Fibroblast of the conjunctiva (primary cell): ENCODE results near the gene DOK3.

Experiments
- DNase-seq: peaks from one replicate; pipeline ENCODE4 v3.0.0-alpha.2; 2010; ENCODE audit warnings: low read depth

The DOK3 gene

DNA sequence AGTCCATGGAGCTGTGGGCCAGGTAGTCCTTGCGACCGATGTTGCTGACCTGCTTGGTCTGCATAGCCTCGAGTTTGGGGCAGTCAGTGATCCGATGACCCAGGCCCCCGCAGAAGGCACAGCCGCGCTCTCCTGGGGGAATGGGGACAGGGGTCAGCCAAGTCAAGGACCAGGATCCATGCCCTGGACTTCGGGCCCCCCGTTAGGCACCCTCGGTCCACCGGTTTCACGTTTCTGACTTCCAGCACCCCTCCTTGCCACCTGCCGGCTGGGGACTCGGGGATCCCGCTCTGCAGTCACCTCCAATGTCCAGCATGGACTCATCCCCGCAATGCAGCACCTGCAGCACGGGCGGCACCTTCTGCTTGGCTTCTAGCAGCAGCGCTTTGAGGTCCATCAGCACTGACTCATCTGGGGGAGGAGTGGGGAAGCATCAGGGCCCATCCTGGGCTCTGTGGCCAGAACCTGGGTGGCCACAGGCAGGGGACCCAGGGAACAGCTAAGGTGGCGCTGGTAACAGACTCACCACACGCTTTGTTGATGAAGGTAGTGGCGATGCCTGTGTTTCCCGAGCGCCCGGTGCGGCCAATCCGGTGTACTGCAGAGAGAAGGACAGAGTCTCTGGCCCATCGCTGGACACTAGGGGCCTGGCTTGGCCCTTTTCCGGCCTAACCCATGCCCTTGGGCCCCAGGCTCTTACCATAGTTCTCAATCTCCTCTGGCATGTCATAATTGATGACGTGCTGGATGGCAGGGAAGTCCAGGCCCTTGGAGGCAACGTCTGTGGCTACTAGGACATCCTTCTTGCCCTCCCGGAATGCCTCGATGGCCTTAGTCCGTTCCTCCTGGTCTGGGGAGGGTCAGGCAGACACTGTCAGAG, 2.4 kb upstream of the DOK3 start:
- no peak for DNase-seq

- DNase-seq: no peak
These were observed 1.6 kb upstream of the DOK3 start for GRCh38 chr5:177511181-177511580.

DNA sequence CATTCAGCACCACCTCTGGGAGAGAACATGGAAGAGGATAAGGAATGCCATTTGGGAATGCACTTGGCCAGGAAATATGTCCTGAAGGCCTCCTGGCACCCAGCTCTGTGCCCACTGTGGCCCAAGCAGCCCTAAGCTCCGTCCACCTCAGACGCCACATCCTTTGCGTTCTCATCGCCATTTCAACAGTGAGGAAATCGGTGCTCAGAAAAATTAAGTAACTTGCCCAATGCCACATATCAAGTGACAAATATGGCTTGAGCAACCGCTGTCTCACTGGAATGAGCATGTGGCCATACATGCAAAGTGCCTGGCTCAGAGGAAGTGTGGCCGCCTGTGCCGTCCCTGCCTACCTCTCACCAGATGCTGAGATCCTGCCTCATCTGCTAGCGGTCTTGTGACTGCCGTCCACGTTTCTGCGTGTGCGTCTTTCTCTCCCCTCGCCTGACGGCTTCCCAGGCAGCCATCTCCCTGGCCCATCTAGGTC, 984 bp upstream of the DOK3 start:
- DNase-seq: no peak

- no peak for DNase-seq
These were observed 453 bp upstream of the DOK3 start for GRCh38 chr5:177509991-177510566.

GRCh38 chr5:177508837-177509236, 789 bp downstream of the DOK3 start:
- no peak for DNase-seq

DNA sequence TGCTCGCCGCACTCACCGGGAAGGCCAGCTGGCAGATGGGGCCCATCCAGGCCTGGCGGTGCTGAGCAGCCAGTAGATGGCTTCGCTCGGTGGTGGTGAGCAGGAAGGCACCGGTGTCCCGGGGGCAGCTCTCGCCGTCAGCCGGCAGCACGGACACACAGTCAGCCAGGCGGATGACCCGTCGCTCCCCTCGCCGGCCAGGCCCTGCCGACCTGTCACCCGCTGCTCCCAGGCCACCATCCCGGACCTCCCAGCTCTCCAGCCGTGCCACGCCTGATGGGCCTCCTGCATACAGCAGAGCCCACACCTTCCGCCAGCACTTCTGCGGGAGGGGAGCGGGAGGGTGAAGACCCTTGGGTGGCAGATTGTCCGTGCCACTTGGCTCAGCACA, 1.4 kb downstream of the DOK3 start:
- DNase-seq: no peak

- DNase-seq: no peak
These were observed 1.9 kb downstream of the DOK3 start for GRCh38 chr5:177507596-177508220.

GRCh38 chr5:177507165-177507564, 2.5 kb downstream of the DOK3 start:
- DNase-seq: no peak

DNA sequence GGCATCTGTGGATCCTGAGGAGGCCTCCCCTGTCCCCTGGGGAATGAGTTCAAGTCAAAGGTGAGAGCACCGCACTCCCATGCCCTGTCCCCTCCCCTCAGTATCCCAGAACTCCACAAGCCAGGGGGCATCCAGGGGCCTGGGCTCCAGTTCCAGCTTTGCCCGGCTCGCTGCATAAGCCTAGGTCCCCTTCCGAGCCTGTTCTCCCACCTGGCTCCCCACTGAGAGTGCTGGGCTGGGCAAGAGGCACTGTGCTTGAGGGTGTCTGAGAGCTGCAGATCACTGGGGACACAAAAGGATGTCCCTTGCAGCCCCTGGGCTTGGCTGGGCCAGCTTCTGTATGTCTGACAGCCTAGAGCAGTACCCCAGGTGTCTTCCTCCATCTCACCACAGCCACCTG, 4.6 kb downstream of the DOK3 start:
- no peak for DNase-seq

DNA sequence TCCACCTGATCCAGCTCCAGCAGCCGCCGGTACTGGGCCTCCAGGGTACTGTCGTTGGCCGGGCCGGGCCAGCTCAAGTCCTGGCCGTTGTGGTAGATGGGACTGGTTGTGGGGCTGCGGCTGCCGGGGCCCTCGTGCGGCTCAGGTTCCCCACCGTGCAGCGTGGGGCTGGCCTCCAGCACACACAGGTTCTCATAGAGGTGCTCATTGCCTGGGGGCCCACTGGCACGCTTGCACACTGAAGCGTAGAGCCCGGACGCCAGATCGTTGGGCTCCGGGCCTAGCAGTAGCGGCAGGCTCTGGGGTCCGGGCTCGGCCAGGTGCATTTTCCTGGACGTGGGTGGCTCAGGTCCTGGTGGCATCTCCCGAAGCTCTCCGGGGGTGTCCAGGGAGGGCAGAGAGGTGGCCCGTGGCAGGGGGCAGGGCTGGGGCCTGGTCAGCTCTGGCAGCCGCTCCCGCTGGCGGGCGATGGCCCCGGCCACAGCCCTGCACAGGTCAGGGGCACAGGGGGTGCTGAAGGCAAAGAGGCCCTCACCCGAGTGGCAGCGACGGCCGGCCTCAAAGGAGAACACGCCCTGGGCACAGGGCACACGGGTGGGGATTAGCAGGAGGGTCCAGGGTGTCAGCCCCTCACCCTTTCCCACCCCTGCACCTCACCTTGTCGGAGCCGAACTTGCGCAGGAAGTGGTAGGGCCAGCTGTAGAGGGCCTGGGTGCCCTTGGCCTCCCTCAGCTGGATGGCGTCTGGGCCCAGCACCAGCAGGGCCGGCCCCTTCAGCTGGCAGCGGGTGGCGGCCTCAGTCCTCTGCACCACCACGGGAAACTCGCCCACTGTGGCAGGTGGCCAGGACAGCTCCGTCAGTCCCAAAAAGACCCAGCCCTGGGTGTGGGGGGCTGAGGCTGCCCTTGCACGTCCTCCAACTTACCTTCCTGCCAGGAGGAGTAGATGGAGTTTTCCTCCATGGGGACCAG, 5.3 kb downstream of the DOK3 start:
- DNase-seq: no peak

DNA sequence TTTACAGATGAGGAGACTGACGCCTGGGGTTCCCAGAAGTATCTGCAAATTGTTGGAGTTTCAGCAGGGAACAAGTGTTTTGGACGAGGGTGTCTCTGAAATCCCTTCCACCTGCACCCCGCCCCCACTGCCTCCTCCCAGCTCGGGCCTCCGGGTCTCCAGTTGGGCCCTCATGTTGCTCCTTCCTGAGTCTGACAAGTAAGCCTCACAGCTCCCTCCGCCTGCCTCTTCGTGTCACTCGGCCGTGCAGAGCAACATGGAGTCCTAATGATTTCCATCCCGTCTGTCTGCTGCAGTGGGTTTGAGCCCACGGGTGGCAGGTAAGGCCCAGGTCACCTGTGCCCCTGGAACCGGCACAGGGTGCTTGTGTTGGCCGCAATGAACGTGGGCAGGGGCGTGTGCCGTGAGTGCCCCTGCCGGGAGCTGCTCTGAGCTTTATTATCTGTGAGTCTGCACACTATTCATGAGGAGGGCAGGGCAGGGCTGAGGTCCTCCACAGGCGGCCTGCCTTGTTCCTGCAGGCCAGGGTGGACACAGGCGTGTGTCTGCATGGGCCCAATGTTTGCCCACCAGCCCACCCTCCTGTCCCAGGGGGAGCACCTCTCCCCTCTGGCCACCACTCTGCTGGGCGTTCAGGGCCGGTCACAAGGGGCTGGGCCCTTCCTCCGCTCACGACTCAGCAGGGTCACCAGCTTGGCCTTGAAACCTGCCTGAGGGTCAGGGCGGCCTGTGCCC, 6.1 kb downstream of the DOK3 start:
- DNase-seq: no peak

DNA sequence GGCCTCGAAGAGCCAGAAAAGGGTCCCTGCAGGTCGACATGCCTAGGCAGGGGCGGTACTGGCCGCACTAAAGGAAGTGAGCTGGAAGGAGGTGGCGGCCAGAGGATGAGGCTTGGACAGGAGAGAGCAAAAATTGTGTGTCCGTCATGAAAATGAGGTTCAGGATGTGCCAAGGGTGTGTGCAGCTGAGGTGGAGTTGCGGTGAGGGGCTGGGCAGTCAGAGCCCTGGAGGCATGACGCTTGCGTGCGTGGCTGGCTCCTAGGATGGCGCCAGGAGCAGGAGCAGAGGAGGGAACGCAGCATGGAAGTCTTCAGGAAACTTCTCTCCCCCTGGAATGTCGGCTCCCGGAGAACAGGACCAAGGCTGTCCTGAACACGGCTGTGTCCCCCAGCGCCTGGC, 6.7 kb downstream of the DOK3 start:
- no peak for DNase-seq

- DNase-seq: no peak
These were observed 7.5 kb downstream of the DOK3 start for GRCh38 chr5:177501874-177502678.

- no peak for DNase-seq
These were observed 8.7 kb downstream of the DOK3 start for GRCh38 chr5:177500685-177501522.

DNA sequence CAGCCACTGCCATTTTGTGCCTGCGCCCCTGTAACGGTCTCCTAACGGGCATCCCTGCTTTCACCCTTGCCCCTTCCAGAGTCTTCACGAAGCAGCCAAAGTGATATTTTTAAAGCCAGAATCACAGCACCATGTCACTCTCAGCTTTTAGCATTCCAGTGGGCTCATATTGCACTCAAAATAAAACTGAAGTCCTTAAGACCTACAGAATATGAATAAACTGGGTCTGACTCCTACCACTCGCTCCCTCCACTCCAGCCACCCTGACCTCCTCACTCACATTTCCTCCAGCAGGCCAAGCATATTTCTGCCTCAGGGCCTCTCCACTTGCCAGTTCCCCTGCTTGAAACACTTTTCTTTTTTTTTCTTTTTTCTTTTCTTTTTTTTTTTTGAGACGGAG, 9.8 kb downstream of the DOK3 start:
- no peak for DNase-seq

- no peak for DNase-seq
These were observed 11.4 kb downstream of the DOK3 start for GRCh38 chr5:177498013-177498787.

DNA sequence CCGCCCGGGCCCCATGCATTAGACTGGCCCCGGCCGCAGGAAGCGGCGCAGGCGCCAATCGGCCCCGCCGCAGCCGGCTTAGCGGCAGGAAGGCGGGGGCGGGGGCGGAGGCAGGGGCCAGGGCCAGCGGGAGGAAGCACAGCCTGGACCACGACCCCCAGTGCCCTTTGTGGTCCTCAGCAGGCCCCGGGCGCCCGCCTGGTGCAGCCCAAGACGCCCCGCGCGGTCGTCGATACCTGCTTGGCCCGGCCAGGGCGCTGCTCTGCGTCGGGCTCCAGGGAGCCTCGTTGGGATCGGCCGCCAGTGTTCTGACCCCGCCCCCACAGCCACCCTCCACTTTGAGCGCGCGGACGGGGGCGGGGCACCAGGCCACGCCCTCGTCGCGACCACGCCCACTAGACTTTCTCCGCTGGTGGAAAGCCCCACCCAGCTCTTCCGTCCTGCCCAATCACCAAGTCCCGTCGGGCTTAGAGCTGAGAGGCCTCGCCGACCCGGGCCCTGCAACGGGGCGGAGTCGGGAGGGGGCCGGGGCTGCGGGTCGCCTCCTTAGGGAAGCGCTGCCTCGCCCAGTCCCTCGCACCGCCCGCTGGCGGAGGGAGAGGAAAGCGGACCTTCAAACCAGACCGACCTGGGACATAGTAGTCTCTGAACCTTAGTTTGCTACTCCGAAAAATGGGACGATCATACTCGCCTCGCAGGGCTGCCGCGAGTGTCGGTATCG, 12.2 kb downstream of the DOK3 start, which contains the start of gene PDLIM7:
Gene PDLIM7 (minus strand): TSS at position 313 of the 721 bp plus-strand sequence. CDS start 1,092 bp downstream, outside the sequence.
- peak; percentile 97 for DNase-seq
